ENCODE measurements around the gene MFRP. TPM values are rescaled to one million over a fixed set of nuclear protein-coding genes. Genes with fewer than 3 reads are reported as not detected.

The MFRP gene
- total RNA-seq, 1 experiment from 2014 or later = not detected

GRCh38 chr11:119318240-119319135 lies 28.0 kb downstream of the MFRP start:
- peak; percentile 95 for DNase-seq (ENCODE audit: low read depth)

- no peak for DNase-seq (ENCODE audit: low read depth)
Measured at GRCh38 chr11:119317592-119318239, 28.8 kb downstream of the MFRP start.

GRCh38 chr11:119316729-119317591 lies 29.5 kb downstream of the MFRP start, which contains the start of gene MCAM:
Gene MCAM (minus strand): TSS chr11:119317130. CDS start chr11:119317101, 29 bp downstream.
- peak; percentile 47 for DNase-seq (ENCODE audit: low read depth)

GRCh38 chr11:119316016-119316728 lies 30.3 kb downstream of the MFRP start:
- DNase-seq (ENCODE audit: low read depth) = peak; percentile 68

- DNase-seq (ENCODE audit: low read depth) = peak; percentile 63
Measured at GRCh38 chr11:119315131-119316015, 31.1 kb downstream of the MFRP start.

GRCh38 chr11:119314726-119315125 lies 31.8 kb downstream of the MFRP start:
- no peak for DNase-seq (ENCODE audit: low read depth)

- no peak for DNase-seq (ENCODE audit: low read depth)
Measured at GRCh38 chr11:119310682-119311052, 35.8 kb downstream of the MFRP start.

- no peak for DNase-seq (ENCODE audit: low read depth)
Measured at GRCh38 chr11:119309953-119310681, 36.4 kb downstream of the MFRP start.

GRCh38 chr11:119309411-119309810 lies 37.1 kb downstream of the MFRP start:
- DNase-seq (ENCODE audit: low read depth) = no peak

GRCh38 chr11:119307974-119308373 lies 38.5 kb downstream of the MFRP start:
- no peak for DNase-seq (ENCODE audit: low read depth)

GRCh38 chr11:119307219-119307618 lies 39.3 kb downstream of the MFRP start:
- peak; percentile 38 for DNase-seq (ENCODE audit: low read depth)

- DNase-seq (ENCODE audit: low read depth) = no peak
Measured at GRCh38 chr11:119306373-119306890, 40.1 kb downstream of the MFRP start.

- no peak for DNase-seq (ENCODE audit: low read depth)
Measured at GRCh38 chr11:119305556-119306372, 40.7 kb downstream of the MFRP start.

GRCh38 chr11:119303227-119303718 lies 43.2 kb downstream of the MFRP start:
- no peak for DNase-seq (ENCODE audit: low read depth)

- no peak for DNase-seq (ENCODE audit: low read depth)
Measured at GRCh38 chr11:119300198-119300964, 46.1 kb downstream of the MFRP start.

GRCh38 chr11:119299416-119299815 lies 47.1 kb downstream of the MFRP start:
- no peak for DNase-seq (ENCODE audit: low read depth)

- no peak for DNase-seq (ENCODE audit: low read depth)
Measured at GRCh38 chr11:119298726-119299125, 47.8 kb downstream of the MFRP start.

GRCh38 chr11:119297938-119298337 lies 48.6 kb downstream of the MFRP start:
- DNase-seq (ENCODE audit: low read depth) = no peak
